Activated CD4-positive, alpha-beta T cell treated with anti-CD3 and anti-CD28 coated beads for 36 hours (primary cell): ENCODE measurements around the gene PCDHA4. TPM values are rescaled to one million over a fixed set of nuclear protein-coding genes. Genes with fewer than 3 reads are reported as not detected.
"Not testable (repeated sequence)": the region's sequence is repeated elsewhere in the genome, so short reads cannot be mapped to it uniquely, and the experiment has no call there.

Source experiments
- ATAC-seq: fragments of 200-7000 bp; cut with Tn5 transposase; one replicate; pipeline ENCODE4 v1.10.0; 2021; ENCODE audit warnings: mild to moderate bottlenecking, moderate library complexity
- CTCF ChIA-PET: fragments of 350-600 bp; sonication (Branson Sonifier 250); formaldehyde crosslinking; loops from one replicate; lab custom pipeline; 2021; ENCODE audit warnings: antibody characterized with exemption; lab: Charles Lee
- POLR2A ChIA-PET: fragments of 350-600 bp; sonication (Branson Sonifier 250); formaldehyde crosslinking; loops from one replicate; lab custom pipeline; 2021; ENCODE audit warnings: antibody characterized with exemption, inconsistent platforms; lab: Charles Lee
- DNase-seq: peaks from one replicate; pipeline ENCODE4 v3.0.0-alpha.2; 2020
- H3K27ac Mint-ChIP-seq: one replicate; pipeline ENCODE4 v1.8.0; 2021; ENCODE audit warnings: mixed read lengths
- H3K27me3 Mint-ChIP-seq: one replicate; pipeline ENCODE4 v1.8.0; 2021; ENCODE audit warnings: mixed read lengths
- H3K36me3 Mint-ChIP-seq: one replicate; pipeline ENCODE4 v1.8.0; 2021; ENCODE audit warnings: low read depth, mixed read lengths
- H3K4me1 Mint-ChIP-seq: one replicate; pipeline ENCODE4 v1.8.0; 2021; ENCODE audit warnings: mixed read lengths
- H3K4me3 Mint-ChIP-seq: one replicate; pipeline ENCODE4 v1.8.0; 2021; ENCODE audit warnings: mild to moderate bottlenecking, moderate library complexity, mixed read lengths
- H3K9me3 Mint-ChIP-seq: one replicate; pipeline ENCODE4 v1.8.0; 2021; ENCODE audit warnings: low read depth, mixed read lengths
- intact Hi-C, 2 experiments: fragments of 100-400 bp; cut with DNase I in 1 of 2; cut with micrococcal nuclease in 1 of 2; formaldehyde crosslinking; loops; one replicate each; pipeline versions ENCODE4 v1.14.2 to v1.15.1; 2022 to 2024; cut with DNase I, micrococcal nuclease
- total RNA-seq, 2 experiments: library from RNA; stranded (reverse); gene quantifications; one replicate each; pipeline ENCODE4 v1.2.3, GENCODE V29; 2021

The PCDHA4 gene
- total RNA-seq, 2 experiments from 2014 or later: not detected

DNA sequence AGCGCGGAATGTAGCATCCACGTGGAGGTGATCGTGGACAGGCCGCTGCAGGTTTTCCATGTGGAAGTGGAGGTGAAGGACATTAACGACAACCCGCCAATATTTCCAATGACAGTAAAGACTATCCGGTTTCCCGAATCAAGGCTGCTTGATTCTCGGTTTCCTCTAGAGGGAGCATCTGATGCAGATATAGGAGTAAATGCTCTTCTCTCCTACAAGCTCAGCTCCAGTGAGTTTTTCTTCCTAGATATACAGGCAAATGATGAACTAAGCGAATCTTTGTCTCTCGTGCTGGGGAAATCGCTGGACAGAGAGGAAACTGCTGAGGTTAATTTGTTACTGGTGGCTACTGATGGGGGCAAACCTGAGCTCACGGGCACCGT is 11.6 kb upstream of the PCDHA4 start:
- DNase-seq (no peak), ATAC-seq (no peak)
- no peak overlapping the region for H3K4me3 Mint-ChIP-seq
- intact Hi-C loops: loop anchor here in 1 of 2 experiments (10.0 kb wide), 1 partner anchor 570 kb away; the partner anchor contains the start of gene PCDHGA5
- no peak overlapping the region for H3K27ac Mint-ChIP-seq
- H3K9me3 Mint-ChIP-seq: peaks cover 34% of the 10 kb centered on the region
- ChIA-PET CTCF (no interaction called here), POLR2A (no interaction called here)
- H3K36me3 Mint-ChIP-seq: peaks cover 20% of the 10 kb centered on the region
- H3K27me3 Mint-ChIP-seq: peaks cover 29% of the 10 kb centered on the region
- no peaks in the 10 kb centered on the region for H3K4me1 Mint-ChIP-seq

DNA sequence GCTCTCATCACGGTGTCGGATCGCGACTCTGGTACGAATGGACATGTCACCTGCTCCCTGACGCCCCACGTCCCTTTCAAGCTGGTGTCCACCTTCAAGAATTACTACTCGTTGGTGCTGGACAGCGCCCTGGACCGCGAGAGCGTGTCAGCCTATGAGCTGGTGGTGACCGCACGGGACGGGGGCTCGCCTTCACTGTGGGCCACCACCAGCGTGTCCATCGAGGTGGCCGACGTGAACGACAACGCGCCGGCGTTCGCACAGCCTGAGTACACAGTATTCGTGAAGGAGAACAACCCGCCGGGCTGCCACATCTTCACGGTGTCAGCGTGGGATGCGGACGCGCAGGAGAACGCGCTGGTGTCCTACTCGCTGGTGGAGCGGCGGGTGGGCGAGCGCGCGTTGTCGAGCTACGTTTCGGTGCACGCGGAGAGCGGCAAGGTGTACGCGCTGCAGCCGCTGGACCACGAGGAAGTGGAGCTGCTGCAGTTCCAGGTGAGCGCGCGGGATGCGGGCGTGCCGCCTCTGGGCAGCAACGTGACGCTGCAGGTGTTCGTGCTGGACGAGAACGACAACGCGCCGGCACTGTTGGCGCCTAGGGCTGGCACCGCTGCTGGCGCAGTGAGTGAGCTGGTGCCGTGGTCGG is 10.7 kb upstream of the PCDHA4 start:
- DNase-seq, H3K4me1 Mint-ChIP-seq, H3K4me3 Mint-ChIP-seq, POLR2A ChIA-PET, H3K27ac Mint-ChIP-seq, CTCF ChIA-PET, ATAC-seq: not testable (repeated sequence)
- Mint-ChIP-seq H3K9me3 (peaks cover 30% of the 10 kb centered on the region), H3K36me3 (peaks cover 20% of the 10 kb centered on the region), H3K27me3 (peaks cover 30% of the 10 kb centered on the region)
- intact Hi-C loops: loop anchor here in 1 of 2 experiments (10.0 kb wide), 1 partner anchor 569 kb away; the partner anchor contains the start of gene PCDHGA5

DNA sequence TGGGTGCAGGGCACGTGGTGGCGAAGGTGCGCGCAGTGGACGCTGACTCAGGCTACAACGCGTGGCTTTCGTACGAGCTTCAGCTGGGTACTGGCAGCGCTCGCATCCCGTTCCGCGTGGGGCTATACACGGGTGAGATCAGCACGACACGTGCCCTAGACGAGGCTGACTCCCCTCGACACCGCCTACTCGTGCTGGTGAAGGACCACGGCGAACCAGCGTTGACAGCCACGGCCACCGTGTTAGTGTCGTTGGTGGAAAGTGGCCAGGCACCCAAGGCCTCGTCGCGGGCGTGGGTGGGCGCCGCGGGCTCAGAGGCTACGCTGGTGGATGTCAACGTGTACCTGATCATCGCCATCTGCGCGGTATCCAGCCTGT is 10.2 kb upstream of the PCDHA4 start:
- Mint-ChIP-seq H3K36me3 (peaks cover 24% of the 10 kb centered on the region), H3K27me3 (peaks cover 32% of the 10 kb centered on the region), H3K9me3 (peaks cover 28% of the 10 kb centered on the region), H3K27ac (no peak overlapping the region), H3K4me3 (no peak overlapping the region), H3K4me1 (no peaks in the 10 kb centered on the region)
- ChIA-PET POLR2A (no interaction called here), CTCF (interaction anchor here (0.5 kb wide), 1 partner anchor 62 kb away, joined by 3 read pairs; no protein-coding TSS in a partner anchor)
- DNase-seq: no peak
- intact Hi-C loops: loop anchor here in 1 of 2 experiments (10.0 kb wide), 1 partner anchor 568 kb away; the partner anchor contains the start of gene PCDHGA5
- ATAC-seq: no peak

DNA sequence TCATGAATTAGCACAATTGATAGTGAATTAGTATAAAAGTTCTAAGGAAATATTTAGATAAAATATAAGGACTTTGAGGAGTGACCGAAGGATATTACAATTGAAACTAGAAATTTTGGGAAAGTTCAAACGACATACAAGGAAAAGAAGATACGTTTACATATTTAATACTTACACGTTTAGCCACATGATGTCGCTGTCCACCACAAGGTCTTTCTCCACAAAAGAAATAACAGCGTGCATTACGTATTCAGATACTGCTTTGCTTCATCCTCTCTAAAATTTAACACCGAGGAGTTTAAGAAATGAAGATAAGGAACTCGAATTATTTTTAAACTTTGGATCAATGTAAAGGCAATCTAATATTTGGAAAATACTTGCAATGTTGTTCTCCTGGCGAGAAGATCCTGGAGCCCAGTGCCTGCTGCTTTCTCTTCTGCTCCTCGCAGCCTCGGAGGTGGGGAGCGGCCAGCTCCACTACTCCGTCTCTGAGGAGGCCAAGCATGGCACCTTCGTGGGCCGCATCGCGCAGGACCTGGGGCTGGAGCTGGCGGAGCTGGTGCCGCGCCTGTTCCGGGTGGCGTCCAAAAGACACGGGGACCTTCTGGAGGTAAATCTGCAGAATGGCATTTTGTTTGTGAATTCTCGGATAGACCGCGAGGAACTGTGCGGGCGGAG is 5.9 kb upstream of the PCDHA4 start, which contains the start of gene PCDHA3:
PCDHA3 (plus strand) TSS at position 242 of the 678 bp plus-strand sequence.
- no peaks in the 10 kb centered on the region for H3K4me1 Mint-ChIP-seq

DNA sequence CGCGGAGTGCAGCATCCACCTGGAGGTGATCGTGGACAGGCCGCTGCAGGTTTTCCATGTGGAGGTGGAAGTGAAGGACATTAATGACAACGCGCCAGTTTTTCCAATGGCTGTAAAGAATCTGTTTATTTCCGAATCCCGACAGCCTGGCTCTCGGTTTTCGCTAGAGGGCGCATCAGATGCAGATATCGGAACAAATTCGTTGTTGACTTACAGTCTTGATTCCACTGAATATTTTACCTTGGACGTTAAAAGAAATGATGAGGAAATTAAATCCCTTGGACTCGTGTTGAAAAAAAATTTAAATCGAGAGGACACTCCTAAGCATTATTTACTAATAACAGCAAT is 5.4 kb upstream of the PCDHA4 start:
- ChIA-PET POLR2A (no interaction called here), CTCF (interaction anchor here (1.1 kb wide), 1 partner anchor 16 kb away, joined by 3 read pairs; no protein-coding TSS in a partner anchor)
- Mint-ChIP-seq H3K9me3 (peaks cover 17% of the 10 kb centered on the region), H3K27ac (no peak overlapping the region), H3K4me1 (no peaks in the 10 kb centered on the region), H3K4me3 (no peak overlapping the region), H3K27me3 (peaks cover 27% of the 10 kb centered on the region), H3K36me3 (peaks cover 7% of the 10 kb centered on the region)
- DNase-seq (no peak), ATAC-seq (no peak)
- intact Hi-C loops: loop anchor here in 1 of 2 experiments (5.0 kb wide), 1 partner anchor 41 kb away; the partner anchor contains the start of gene PCDHA8

More for the DNA sequence above, 5.9 kb upstream of the PCDHA4 start, which contains the start of gene PCDHA3:
- H3K36me3 Mint-ChIP-seq: peaks cover 7% of the 10 kb centered on the region
- ChIA-PET CTCF (interaction anchor here (1.1 kb wide), 1 partner anchor 16 kb away, joined by 3 read pairs; no protein-coding TSS in a partner anchor), POLR2A (no interaction called here)
- H3K4me3 Mint-ChIP-seq: no peak within 1 kb of the TSS
- intact Hi-C loops: loop anchor here in 1 of 2 experiments (5.0 kb wide), 1 partner anchor 41 kb away; the partner anchor contains the start of gene PCDHA8
- H3K27me3 Mint-ChIP-seq: peaks cover 26% of the 10 kb centered on the region
- H3K9me3 Mint-ChIP-seq: peaks cover 19% of the 10 kb centered on the region
- DNase-seq (no peak), ATAC-seq (no peak)
- no peak within 1 kb of the TSS for H3K27ac Mint-ChIP-seq

DNA sequence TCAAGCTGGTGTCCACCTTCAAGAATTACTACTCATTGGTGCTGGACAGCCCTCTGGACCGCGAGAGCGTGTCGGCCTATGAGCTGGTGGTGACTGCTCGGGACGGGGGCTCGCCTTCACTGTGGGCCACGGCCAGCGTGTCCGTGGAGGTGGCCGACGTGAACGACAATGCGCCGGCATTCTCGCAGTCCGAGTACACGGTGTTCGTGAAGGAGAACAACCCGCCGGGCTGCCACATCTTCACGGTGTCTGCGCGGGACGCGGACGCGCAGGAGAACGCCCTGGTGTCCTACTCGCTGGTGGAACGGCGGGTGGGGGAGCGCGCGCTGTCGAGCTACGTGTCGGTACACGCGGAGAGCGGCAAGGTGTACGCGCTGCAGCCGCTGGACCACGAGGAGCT is 4.5 kb upstream of the PCDHA4 start:
- H3K27ac Mint-ChIP-seq, DNase-seq, CTCF ChIA-PET, H3K4me3 Mint-ChIP-seq, ATAC-seq, POLR2A ChIA-PET, H3K4me1 Mint-ChIP-seq, H3K36me3 Mint-ChIP-seq: not testable (repeated sequence)
- intact Hi-C loops: loop anchor here in 1 of 2 experiments (5.0 kb wide), 1 partner anchor 40 kb away; the partner anchor contains the start of gene PCDHA8
- H3K27me3 Mint-ChIP-seq: peaks cover 28% of the 10 kb centered on the region
- H3K9me3 Mint-ChIP-seq: peaks cover 18% of the 10 kb centered on the region

DNA sequence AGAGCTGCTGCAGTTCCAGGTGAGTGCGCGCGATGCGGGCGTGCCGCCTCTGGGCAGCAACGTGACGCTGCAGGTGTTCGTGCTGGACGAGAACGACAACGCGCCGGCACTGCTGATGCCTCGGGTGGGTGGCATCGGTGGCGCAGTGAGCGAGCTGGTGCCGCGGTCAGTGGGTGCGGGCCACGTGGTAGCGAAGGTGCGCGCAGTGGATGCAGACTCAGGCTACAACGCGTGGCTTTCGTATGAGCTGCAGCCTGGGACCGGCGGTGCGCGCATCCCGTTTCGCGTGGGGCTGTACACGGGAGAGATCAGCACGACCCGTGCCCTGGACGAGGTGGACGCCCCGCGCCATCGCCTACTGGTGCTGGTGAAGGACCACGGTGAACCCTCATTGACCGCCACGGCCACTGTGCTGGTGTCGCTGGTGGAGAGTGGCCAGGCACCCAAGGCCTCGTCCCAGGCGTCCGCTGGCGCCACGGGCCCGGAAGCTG is 4.0 kb upstream of the PCDHA4 start:
- intact Hi-C loops: loop anchor here in 1 of 2 experiments (5.0 kb wide), 1 partner anchor 39 kb away; the partner anchor contains the start of gene PCDHA8
- CTCF ChIA-PET: no interaction called here
- H3K27ac Mint-ChIP-seq: no peak overlapping the region
- peaks cover 31% of the 10 kb centered on the region for H3K27me3 Mint-ChIP-seq
- no peak overlapping the region for H3K4me3 Mint-ChIP-seq
- H3K4me1 Mint-ChIP-seq: no peaks in the 10 kb centered on the region
- peaks cover 7% of the 10 kb centered on the region for H3K36me3 Mint-ChIP-seq
- DNase-seq (no peak), ATAC-seq (no peak)
- peaks cover 17% of the 10 kb centered on the region for H3K9me3 Mint-ChIP-seq
- POLR2A ChIA-PET: no interaction called here

DNA sequence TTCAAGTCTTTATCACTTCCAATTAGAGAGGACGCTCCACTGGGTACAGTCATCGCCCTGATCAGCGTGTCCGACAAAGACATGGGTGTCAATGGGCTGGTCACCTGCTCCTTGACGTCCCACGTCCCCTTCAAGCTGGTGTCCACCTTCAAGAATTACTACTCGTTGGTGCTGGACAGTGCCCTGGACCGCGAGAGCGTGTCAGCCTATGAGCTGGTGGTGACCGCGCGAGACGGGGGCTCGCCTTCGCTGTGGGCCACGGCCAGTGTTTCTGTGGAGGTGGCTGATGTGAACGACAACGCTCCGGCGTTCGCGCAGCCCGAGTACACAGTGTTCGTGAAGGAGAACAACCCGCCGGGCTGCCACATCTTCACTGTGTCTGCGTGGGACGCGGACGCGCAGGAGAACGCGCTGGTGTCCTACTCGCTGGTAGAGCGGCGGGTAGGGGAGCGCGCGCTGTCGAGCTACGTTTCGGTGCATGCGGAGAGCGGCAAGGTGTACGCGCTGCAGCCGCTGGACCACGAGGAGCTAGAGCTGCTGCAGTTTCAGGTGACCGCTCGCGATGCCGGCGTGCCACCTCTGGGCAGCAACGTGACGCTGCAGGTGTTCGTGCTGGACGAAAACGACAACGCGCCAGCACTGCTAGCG is 1.5 kb downstream of the PCDHA4 start:
- POLR2A ChIA-PET, CTCF ChIA-PET, ATAC-seq, H3K27ac Mint-ChIP-seq, DNase-seq, H3K4me3 Mint-ChIP-seq, intact Hi-C loops, H3K36me3 Mint-ChIP-seq, H3K4me1 Mint-ChIP-seq: not testable (repeated sequence)
- peaks cover 17% of the 10 kb centered on the region for H3K9me3 Mint-ChIP-seq
- H3K27me3 Mint-ChIP-seq: peaks cover 23% of the 10 kb centered on the region

DNA sequence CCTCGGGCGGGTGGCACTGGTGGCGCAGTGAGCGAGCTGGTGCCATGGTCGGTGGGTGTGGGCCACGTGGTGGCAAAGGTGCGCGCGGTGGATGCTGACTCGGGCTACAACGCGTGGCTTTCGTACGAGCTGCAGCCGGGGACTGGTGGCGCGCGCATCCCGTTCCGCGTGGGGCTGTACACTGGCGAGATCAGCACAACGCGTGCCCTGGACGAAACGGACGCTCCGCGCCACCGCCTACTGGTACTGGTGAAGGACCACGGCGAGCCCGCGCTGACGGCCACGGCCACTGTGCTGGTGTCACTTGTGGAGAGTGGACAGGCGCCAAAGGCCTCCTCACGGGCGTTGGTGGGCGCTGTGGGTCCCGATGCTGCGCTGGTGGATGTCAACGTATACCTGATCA is 2.0 kb downstream of the PCDHA4 start:
- H3K27me3 Mint-ChIP-seq: peaks cover 21% of the 10 kb centered on the region
- no peak overlapping the region for H3K27ac Mint-ChIP-seq
- no peak for DNase-seq
- POLR2A ChIA-PET: no interaction called here
- peaks cover 2% of the 10 kb centered on the region for H3K36me3 Mint-ChIP-seq
- intact Hi-C loops: no loop called here
- H3K4me3 Mint-ChIP-seq: no peak overlapping the region
- peaks cover 15% of the 10 kb centered on the region for H3K9me3 Mint-ChIP-seq
- ATAC-seq: no peak
- CTCF ChIA-PET: no interaction called here
- no peaks in the 10 kb centered on the region for H3K4me1 Mint-ChIP-seq

DNA sequence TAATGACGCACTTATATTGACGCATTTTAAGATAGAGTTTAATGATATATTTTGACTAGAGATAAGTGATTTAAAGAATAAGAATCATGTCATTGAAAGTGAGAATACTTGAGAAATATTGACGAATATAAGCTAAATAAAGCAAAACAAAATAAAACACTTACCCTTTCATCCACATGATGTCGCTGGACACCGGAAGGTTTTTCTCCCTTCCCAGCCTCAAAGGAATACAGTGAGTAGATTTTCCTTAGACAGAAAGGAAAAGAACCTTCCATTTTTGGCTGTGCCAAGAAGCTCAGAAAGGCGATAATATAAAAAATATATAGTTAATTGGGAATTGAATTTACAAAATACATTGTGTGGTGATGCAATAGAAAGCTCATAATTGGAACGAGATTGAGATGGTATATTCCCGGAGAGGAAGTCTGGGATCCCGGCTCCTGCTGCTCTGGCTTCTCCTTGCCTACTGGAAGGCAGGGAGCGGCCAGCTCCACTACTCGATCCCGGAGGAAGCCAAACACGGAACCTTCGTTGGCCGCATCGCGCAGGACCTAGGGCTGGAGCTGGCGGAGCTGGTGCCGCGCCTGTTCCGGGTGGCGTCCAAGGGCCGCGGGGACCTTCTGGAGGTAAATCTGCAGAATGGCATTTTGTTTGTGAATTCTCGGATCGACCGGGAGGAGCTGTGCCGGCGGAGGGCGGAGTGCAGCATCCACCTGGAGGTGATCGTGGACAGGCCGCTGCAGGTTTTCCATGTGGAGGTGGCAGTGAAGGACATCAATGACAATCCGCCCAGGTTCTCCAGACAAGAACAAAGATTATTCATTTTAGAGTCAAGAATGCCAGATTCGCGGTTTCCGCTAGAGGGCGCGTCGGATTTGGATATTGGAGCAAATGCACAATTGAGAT is 14.8 kb downstream of the PCDHA4 start, which contains the start of gene PCDHA5:
PCDHA5 (plus strand) TSS at position 239 of the 906 bp plus-strand sequence.
- ATAC-seq: no peak

More for the DNA sequence above, 14.8 kb downstream of the PCDHA4 start, which contains the start of gene PCDHA5:
- Mint-ChIP-seq H3K27ac (no peak within 1 kb of the TSS), H3K9me3 (peaks cover 5% of the 10 kb centered on the region), H3K36me3 (peaks cover 3% of the 10 kb centered on the region), H3K27me3 (peaks cover 5% of the 10 kb centered on the region), H3K4me1 (no peaks in the 10 kb centered on the region), H3K4me3 (no peak within 1 kb of the TSS)
- ChIA-PET CTCF (interaction anchor here (0.7 to 1.6 kb wide), 5 partner anchors 16 to 1911 kb away, joined by 3 to 6 read pairs (median 4); partner anchors contain the start of gene PCDHA1), POLR2A (no interaction called here)
- peak; percentile 62 for DNase-seq
- intact Hi-C loops: no loop called here
